ENCODE data around the gene ADK. TPM values are rescaled to one million over a fixed set of nuclear protein-coding genes. Genes with fewer than 3 reads are reported as not detected.

The ADK gene
- total RNA-seq, 3 donors from 2014 or later = 13.8 to 24.0 (median 22.9) TPM

DNA sequence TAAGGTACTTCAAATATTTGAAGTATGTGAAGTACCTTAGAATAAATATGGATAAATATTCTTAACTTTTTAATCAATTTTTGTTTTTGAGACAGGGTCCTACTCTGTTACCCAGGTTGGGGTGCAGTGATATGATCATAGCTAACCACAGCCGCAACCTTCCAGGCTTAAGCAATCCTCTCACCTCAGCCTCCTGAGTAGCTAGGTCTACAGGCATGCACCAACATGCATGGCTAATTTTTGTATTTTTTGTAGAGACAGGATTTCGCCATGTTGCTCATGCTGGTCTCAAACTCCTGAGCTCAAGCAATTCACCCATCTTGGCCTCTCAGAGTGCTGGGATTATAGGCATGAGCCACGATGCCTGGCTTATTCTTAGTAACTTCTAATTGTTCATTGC, 555.9 kb downstream of the ADK start:
- ATAC-seq = no peak
- no peak for DNase-seq
- no peak for TF ChIP-seq CTCF (IDR thresholded peaks at IDR 0.05)
- Histone ChIP-seq H3K4me1 (ENCODE audit: low read depth) (no peaks in the 10 kb centered on the region), H3K9me3 (no peaks in the 10 kb centered on the region), H3K36me3 (ENCODE audit: low read depth) (no peaks in the 10 kb centered on the region), H3K4me3 (no peak overlapping the region)
- intact Hi-C loops (cut with DNase I, micrococcal nuclease) = no loop called here

DNA sequence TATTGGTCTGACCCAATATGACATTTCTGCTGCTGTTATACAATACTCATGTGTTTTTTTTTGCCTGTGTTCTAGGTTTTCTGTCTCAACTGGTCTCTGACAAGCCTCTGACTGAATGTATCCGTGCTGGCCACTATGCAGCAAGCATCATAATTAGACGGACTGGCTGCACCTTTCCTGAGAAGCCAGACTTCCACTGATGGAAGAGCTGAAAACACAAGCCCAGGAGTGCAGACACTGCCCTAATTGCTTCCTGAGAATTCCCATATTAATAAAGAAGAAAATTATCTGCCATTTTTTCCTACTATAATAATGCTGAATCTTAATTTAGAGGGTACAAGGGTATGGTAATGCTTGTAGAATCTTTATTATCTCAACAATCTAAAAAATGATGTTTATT, 557.2 kb downstream of the ADK start:
- Histone ChIP-seq H3K36me3 (ENCODE audit: low read depth) (no peaks in the 10 kb centered on the region), H3K9me3 (no peaks in the 10 kb centered on the region), H3K4me3 (no peak overlapping the region), H3K4me1 (ENCODE audit: low read depth) (no peaks in the 10 kb centered on the region)
- TF ChIP-seq CTCF (IDR thresholded peaks at IDR 0.05) = no peak
- no peak for DNase-seq
- intact Hi-C loops (cut with DNase I, micrococcal nuclease) = no loop called here
- no peak for ATAC-seq

- no peak for ATAC-seq
- Histone ChIP-seq H3K36me3 (ENCODE audit: low read depth) (no peaks in the 10 kb centered on the region), H3K4me3 (no peak overlapping the region), H3K9me3 (peaks cover 19% of the 10 kb centered on the region), H3K4me1 (ENCODE audit: low read depth) (no peaks in the 10 kb centered on the region)
- DNase-seq = no peak
- TF ChIP-seq CTCF (IDR thresholded peaks at IDR 0.05) = no peak
- intact Hi-C loops (cut with DNase I, micrococcal nuclease) = no loop called here
Observed at GRCh38 chr10:74718208-74718607, 567.2 kb downstream of the ADK start.

DNA sequence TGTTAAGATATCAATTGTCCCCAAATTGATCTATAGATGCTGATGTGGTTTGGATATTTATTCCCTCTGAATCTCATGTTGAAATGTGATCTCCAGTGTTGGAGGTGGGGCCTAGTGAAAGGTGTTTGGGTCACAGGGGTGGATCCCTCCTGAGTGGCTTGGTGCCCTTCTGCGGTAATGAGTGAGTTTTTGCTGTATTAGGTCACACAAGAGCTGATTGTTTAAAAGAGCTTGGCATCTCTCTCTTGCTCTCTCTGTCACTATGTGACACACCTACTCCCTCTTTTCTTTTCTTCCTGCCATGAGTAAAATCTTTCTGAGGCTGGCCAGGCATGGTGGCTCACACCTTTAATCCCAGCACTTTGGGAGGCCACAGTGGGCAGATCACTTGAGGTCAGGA, 577.2 kb downstream of the ADK start:
- no peak for TF ChIP-seq CTCF (IDR thresholded peaks at IDR 0.05)
- intact Hi-C loops (cut with DNase I, micrococcal nuclease) = no loop called here
- H3K4me1 ChIP-seq (ENCODE audit: low read depth) = no peaks in the 10 kb centered on the region
- ATAC-seq = no peak
- no peaks in the 10 kb centered on the region for H3K9me3 ChIP-seq
- H3K36me3 ChIP-seq (ENCODE audit: low read depth) = no peaks in the 10 kb centered on the region
- no peak for DNase-seq
- no peak overlapping the region for H3K4me3 ChIP-seq

DNA sequence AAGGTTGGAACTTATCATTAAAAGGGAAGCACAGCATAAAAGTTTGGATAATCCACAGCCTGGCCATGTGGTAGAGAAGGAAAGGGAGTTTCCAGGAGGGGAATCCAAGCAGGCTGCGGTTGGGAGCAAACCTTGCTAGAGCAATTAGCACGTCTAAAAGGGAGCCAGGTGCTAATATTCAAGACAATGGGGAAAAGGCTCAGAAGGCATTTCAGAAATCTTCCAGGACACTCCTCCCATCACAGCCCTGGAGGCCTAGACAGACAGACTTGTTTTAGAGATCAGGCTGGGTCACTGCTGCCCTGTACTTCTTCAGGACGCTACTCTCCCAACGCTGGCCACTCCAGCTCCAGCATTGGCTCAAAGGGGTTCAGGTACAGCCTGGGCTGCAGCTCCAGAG, 579.2 kb downstream of the ADK start:
- no peak for TF ChIP-seq CTCF (IDR thresholded peaks at IDR 0.05)
- intact Hi-C loops (cut with DNase I, micrococcal nuclease) = no loop called here
- Histone ChIP-seq H3K36me3 (ENCODE audit: low read depth) (no peaks in the 10 kb centered on the region), H3K9me3 (no peaks in the 10 kb centered on the region), H3K4me3 (no peak overlapping the region), H3K4me1 (ENCODE audit: low read depth) (no peaks in the 10 kb centered on the region)
- ATAC-seq (no peak), DNase-seq (no peak)

DNA sequence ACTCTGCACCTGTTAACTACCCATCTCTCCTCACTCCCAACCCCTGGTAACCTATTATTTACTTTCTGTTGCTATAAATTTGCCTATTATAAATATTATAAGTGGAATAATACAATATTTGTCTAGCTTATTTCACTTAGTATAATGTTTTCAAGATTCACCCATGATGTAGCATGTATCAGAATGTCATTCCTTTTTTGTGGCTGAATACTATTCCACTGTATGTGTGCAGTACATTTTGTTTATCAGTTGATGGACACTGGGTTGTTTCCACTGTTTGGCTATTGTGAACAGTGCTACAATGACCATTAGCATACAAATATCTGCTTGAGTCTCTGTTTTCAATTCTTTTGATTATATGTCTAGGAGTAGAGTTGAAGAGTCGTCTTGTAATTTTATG, 582.6 kb downstream of the ADK start:
- DNase-seq (no peak), ATAC-seq (no peak)
- H3K36me3 ChIP-seq (ENCODE audit: low read depth) = no peaks in the 10 kb centered on the region
- H3K4me3 ChIP-seq = no peak overlapping the region
- intact Hi-C loops (cut with DNase I, micrococcal nuclease) = no loop called here
- no peak for TF ChIP-seq CTCF (IDR thresholded peaks at IDR 0.05)
- H3K4me1 ChIP-seq (ENCODE audit: low read depth) = no peaks in the 10 kb centered on the region
- no peaks in the 10 kb centered on the region for H3K9me3 ChIP-seq
